Esophagus squamous epithelium (tissue), 4 donors: ENCODE results near the gene ADCYAP1R1.

Source experiments
- POLR2A ChIP-seq, 4 donors: fragments of 450-650 bp; IDR thresholded peaks; one replicate each; pipeline ENCODE4 v1.6.1; 2017; ENCODE audit warnings: antibody characterized with exemption in 4 of 4, mild to moderate bottlenecking in 4 of 4, moderate library complexity in 3 of 4
- TF ChIP-seq, protein P1 (sequence below), 6 experiments: fragments of 450-650 bp in 4 of 6; fragments of 200-600 bp in 2 of 6; sonication (generic) in 2 of 6; IDR thresholded peaks; one replicate each; pipeline ENCODE4 v1.5.1; 2016 to 2019; ENCODE audit warnings: antibody characterized with exemption in 6 of 6, mild to moderate bottlenecking in 4 of 6, moderate library complexity in 4 of 6

DNA sequence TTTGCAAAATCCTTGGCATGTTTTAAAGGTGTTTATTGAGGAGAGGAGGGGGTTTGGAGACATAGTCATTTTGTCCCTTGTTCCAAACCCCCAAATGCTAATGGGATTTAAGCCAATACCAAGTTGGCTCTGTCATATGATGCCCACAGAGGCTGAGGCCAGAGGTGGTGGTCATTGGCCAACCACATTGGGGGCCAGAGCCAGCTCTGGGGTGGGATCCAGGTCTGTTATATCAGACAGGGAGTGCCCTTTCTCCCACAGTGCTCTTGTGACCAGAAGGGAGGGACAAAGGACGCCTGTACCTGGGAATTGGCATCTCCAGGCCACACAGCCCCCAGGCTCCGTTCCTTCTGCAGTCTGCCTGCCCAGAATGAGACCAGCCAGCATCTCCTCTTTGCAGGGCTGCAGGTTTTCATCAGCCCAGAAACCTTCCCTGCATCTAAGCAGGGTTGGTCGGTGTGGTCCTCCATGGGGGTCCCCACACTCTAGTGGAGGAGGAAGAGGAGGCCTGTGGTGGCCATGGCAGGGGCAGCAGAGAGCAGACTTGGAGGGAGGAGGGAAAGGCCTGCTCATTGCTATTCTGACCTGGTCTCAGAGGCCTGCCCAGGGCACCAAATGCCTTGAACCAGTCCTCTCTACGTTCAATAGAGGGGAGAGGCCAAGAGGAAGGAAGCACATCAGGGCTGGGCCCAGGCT, 17.9 kb downstream of the ADCYAP1R1 start:
- TF ChIP-seq, protein P1, sequence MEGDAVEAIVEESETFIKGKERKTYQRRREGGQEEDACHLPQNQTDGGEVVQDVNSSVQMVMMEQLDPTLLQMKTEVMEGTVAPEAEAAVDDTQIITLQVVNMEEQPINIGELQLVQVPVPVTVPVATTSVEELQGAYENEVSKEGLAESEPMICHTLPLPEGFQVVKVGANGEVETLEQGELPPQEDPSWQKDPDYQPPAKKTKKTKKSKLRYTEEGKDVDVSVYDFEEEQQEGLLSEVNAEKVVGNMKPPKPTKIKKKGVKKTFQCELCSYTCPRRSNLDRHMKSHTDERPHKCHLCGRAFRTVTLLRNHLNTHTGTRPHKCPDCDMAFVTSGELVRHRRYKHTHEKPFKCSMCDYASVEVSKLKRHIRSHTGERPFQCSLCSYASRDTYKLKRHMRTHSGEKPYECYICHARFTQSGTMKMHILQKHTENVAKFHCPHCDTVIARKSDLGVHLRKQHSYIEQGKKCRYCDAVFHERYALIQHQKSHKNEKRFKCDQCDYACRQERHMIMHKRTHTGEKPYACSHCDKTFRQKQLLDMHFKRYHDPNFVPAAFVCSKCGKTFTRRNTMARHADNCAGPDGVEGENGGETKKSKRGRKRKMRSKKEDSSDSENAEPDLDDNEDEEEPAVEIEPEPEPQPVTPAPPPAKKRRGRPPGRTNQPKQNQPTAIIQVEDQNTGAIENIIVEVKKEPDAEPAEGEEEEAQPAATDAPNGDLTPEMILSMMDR (IDR thresholded peaks at IDR 0.05): no peak
- no peak for TF ChIP-seq POLR2A (IDR thresholded peaks at IDR 0.05)
